ENCODE data around the gene LRRC47.
A peak's percentile ranks its signal among the peaks of the same experiment; 100 is the strongest.
"Not testable (repeated sequence)": the region's sequence is repeated elsewhere in the genome, so short reads cannot be mapped to it uniquely, and the experiment has no call there.

Gene LRRC47

DNA sequence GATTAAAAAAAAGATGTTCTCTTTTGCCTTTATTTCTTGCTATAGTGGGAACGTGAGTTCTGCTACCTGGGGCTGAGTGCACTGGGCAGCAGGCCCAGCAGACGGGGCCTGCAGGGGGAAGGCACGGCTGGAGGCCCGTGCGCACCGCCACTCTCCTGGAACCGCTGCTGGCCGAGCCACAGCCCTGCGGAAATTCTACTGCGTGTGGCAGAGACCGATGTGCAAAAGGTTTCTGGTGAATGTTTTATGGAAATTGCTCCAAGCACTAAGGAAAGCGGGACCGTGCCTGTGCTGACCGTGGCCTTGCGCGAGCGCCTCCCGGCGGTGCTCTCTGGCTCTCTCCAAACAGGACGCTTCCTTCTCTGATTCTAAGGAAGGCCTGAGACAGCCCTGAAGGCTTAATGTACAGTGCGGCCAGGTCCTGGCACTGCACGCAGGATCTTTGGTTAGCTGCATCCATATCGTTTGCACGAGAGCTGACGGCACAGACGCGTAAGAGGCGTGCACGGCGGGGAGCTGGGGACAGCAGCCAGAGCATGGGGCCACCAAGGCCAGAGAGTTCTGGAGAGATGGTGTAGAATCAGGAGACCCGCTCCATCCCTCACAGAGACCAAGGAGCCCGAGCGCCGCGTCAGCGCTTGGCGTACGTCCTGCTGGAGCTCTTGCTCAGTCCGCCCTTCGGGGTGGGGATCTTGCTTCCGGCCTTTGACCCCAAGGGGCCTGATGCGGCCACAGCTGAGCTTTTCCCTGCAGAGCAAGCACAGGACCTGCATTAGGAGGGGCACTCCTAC is 18.7 kb upstream of the LRRC47 start:
- peak; percentile 62 for DNase-seq (ENCODE audit: low spot score)

GRCh38 chr1:3814065-3814464 is 17.8 kb upstream of the LRRC47 start:
- peak; percentile 22 for DNase-seq (ENCODE audit: low spot score)

DNA sequence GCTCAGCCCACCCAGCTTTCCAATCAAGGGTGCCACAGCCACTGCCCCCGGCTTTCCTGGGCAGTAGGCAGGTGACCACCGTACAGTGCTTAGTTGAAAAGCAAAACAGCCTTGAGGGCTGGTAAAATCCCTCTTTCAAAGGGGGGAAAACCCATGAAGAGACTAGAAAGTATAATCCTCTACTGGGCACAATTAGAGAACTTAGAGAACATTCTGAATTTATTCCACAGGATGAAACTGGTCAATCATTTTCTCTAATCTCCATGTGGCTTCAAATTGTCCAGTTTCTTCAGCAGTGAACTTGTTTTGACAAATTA is 15.3 kb upstream of the LRRC47 start:
- DNase-seq (ENCODE audit: low spot score) = no peak

GRCh38 chr1:3810149-3810761 is 14.0 kb upstream of the LRRC47 start:
- peak; percentile 30 for DNase-seq (ENCODE audit: low spot score)

DNA sequence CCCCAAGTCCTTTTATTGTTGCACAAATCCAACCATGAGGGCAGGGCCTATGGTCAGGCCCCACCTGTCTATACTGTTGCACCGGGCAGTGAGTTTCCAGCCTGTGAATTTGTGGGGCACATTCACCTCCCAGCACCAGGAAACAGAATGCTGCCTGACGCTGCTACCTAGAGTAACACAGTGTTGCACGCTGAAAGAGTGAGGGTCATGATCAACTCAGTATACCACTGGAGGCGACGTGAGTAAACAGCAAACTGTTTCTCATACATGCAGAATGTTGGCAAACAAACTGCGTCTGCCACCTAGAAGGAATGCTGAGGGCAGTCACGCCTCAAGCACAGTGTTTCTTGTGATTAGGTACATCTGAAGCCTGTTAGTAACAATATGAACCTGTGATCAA is 13.4 kb upstream of the LRRC47 start:
- DNase-seq (ENCODE audit: low spot score) = no peak

GRCh38 chr1:3807769-3808168 is 11.5 kb upstream of the LRRC47 start:
- peak; percentile 11 for DNase-seq (ENCODE audit: low spot score)

- DNase-seq (ENCODE audit: low spot score) = no peak
Observed at GRCh38 chr1:3805038-3805437, 8.7 kb upstream of the LRRC47 start.

GRCh38 chr1:3804627-3804944 is 8.3 kb upstream of the LRRC47 start:
- not testable (repeated sequence) for DNase-seq (ENCODE audit: low spot score)

DNA sequence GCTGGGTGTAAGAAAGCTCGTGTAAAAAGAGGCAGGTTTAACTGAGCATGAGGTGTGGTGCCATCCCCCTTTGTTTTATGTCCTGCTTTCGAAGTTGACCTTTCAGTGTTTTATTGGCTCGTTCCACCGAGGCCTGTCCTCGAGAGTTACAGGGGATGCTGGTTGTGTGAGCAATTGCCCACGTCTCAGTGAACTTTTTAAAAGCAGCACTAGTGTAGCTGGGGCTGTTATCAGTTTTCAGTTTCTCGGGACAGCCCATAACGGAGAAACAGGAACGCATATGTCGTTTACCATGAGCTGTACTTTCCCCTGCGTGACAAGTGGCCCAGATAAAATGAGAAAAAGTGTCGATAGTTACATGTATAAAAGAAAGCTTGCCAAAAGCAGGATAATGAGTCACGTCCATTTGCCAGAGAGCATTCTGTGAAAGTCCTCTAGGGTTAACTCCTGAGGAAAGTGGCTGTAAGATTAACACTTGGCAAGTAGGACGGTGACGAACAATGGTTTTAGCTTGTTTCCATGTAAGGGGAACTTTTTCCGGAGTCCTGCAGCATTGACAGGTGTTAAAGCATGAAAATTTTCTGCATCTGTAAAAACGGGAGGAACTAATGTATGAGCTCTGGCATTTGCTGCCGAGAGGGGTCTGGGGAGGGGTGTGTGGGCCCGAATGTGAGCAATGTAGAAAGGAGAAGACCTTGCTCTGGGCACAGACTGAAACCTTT is 7.8 kb upstream of the LRRC47 start:
- no peak for DNase-seq (ENCODE audit: low spot score)

DNA sequence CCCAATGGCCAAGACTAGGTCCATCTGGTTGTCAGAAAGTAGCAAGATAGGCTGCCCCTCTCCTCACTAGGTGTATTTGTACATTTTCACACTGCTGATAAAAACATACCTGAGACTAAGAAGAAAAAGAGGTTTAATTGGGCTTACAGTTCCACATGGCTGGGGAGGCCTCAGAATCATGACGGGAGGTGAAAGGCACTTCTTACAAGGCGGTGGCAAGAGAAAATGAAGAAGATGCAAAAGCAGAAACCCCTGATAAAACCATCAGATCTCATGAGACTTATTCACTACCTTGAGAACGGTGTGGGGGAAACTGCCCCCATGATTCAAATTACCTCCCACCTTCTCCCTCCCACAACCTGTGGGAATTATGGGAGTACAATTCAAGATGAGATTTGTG is 4.5 kb upstream of the LRRC47 start:
- DNase-seq (ENCODE audit: low spot score) = not testable (repeated sequence)

GRCh38 chr1:3799976-3800685 is 3.8 kb upstream of the LRRC47 start:
- DNase-seq (ENCODE audit: low spot score) = no peak

- DNase-seq (ENCODE audit: low spot score) = no peak
Observed at GRCh38 chr1:3795453-3796214, 664 bp downstream of the LRRC47 start.

GRCh38 chr1:3790952-3791351 is 5.3 kb downstream of the LRRC47 start:
- no peak for DNase-seq (ENCODE audit: low spot score)

GRCh38 chr1:3790500-3790923 is 5.8 kb downstream of the LRRC47 start:
- no peak for DNase-seq (ENCODE audit: low spot score)

GRCh38 chr1:3789421-3790300 is 6.6 kb downstream of the LRRC47 start:
- no peak for DNase-seq (ENCODE audit: low spot score)

DNA sequence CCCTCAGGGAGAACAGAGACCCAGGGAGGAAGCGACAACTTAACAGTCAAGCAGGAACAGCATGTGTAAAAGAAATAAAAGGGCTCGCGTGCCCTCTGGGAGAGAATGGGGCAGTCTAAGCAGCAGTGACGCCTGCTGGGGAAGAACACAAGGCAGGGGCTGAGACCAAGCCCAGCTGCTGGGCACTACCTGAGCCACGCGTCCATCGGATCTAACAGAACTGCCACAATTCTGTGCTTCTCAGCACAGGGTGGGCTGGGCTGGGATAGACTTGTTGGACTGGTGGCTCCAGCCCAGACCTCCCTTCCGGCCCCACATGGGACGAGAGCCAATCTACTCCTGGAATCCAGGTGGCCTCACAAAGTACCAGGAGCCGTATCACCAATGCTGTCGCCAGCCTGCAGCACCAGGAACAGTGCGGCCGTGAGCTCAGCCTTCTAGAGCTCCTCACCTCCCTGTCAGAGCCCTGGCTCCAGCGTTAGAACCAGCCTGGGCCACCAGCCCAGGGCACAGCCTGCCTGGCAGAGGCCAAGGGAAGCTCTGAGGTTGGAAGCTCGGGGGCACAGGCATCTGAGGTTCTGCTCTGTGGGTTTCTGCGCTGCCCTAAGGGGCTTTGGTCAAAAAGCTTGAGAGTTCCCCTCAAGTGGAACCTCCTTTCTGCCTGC is 7.4 kb downstream of the LRRC47 start:
- no peak for DNase-seq (ENCODE audit: low spot score)

- DNase-seq (ENCODE audit: low spot score) = no peak
Observed at GRCh38 chr1:3787745-3788605, 8.3 kb downstream of the LRRC47 start.

DNA sequence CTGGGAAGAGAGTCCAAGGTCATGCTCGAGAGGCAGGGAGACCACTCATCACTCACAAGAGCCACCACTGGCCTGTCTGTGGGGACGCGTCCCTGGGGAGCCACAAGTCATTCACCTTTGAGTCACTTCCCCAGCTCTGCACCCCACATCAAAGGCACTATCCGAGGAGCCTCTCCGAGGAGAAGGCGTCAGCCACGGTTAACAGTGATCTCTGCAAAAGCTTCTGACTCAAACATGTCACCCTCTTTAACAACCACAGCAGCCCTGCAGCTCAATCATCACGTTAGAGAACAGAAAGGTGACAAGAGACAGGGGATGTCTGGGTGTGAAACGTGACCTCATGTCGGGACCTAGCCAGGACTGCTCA is 9.0 kb downstream of the LRRC47 start:
- DNase-seq (ENCODE audit: low spot score) = no peak
